Liver (tissue), 9 donors: ENCODE data around the gene MIPEP. TPM values are rescaled to one million over a fixed set of nuclear protein-coding genes. Genes with fewer than 3 reads are reported as not detected.

Source experiments
- DNase-seq: peaks from one replicate; pipeline ENCODE4 v3.0.0-alpha.2; 2017; ENCODE audit warnings: low spot score
- H3K27ac ChIP-seq, 2 donors: one replicate each; pipeline ENCODE4 v1.7.0; 2013; ENCODE audit warnings: inconsistent platforms in 2 of 2, low read length in 2 of 2, control low read depth in 1 of 2, low read depth in 1 of 2, mild to moderate bottlenecking in 1 of 2
- H3K27me3 ChIP-seq, 4 donors: one replicate each; pipeline versions ENCODE4 v1.6.1 to v1.7.0; 2013; ENCODE audit warnings: low read length in 3 of 4, inconsistent platforms in 1 of 4, mild to moderate bottlenecking in 1 of 4, moderate library complexity in 1 of 4; ENCODE audit not compliant: control insufficient read depth in 4 of 4, insufficient read depth in 4 of 4
- H3K36me3 ChIP-seq, 4 donors: one replicate each; pipeline versions ENCODE4 v1.6.1 to v1.7.0; 2013; ENCODE audit warnings: low read length in 3 of 4, mild to moderate bottlenecking in 3 of 4, low read depth in 1 of 4, moderate library complexity in 1 of 4; ENCODE audit not compliant: control insufficient read depth in 4 of 4, insufficient read depth in 3 of 4
- H3K4me1 ChIP-seq, 4 donors: one replicate each; pipeline versions ENCODE4 v1.6.1 to v1.7.0; 2013; ENCODE audit warnings: low read length in 3 of 4, mild to moderate bottlenecking in 3 of 4, moderate library complexity in 1 of 4; ENCODE audit not compliant: control insufficient read depth in 4 of 4, insufficient read depth in 4 of 4
- H3K4me3 ChIP-seq, 3 donors: one replicate each; pipeline versions ENCODE4 v1.6.1 to v1.7.0; 2013; ENCODE audit warnings: low read length in 3 of 3, control low read depth in 1 of 3, low read depth in 1 of 3, mild to moderate bottlenecking in 1 of 3
- H3K9ac ChIP-seq, 2 donors: one replicate each; pipeline ENCODE4 v1.7.0; 2013; ENCODE audit warnings: low read length in 2 of 2, mild to moderate bottlenecking in 2 of 2, moderate library complexity in 2 of 2, control low read depth in 1 of 2, low read depth in 1 of 2
- H3K9me3 ChIP-seq, 4 donors: one replicate each; pipeline versions ENCODE4 v1.6.1 to v1.7.0; 2013; ENCODE audit warnings: low read length in 3 of 4; ENCODE audit not compliant: control insufficient read depth in 4 of 4
- CTCF ChIP-seq: fragments of 150-350 bp; IDR thresholded peaks from 2 replicates; pipeline ENCODE4 v1.5.1; 2017; ENCODE audit warnings: improper control_type of control experiment, low read depth, low read length; ENCODE audit not compliant: missing input control
- FOXA1 ChIP-seq: IDR thresholded peaks from 2 replicates; pipeline ENCODE4 v1.6.1; 2016; ENCODE audit warnings: antibody characterized with exemption
- FOXA2 ChIP-seq: IDR thresholded peaks from 2 replicates; pipeline ENCODE4 v1.6.1; 2016; ENCODE audit warnings: antibody characterized with exemption
- GABPA ChIP-seq, 2 donors: IDR thresholded peaks in 1 of 2; conservative IDR thresholded peaks in 1 of 2; 2 replicates each; pipeline ENCODE4 v1.6.1; 2016; ENCODE audit warnings: antibody characterized with exemption in 2 of 2, mild to moderate bottlenecking in 1 of 2, moderate library complexity in 1 of 2
- HNF4A ChIP-seq, 2 donors: conservative IDR thresholded peaks; 2 replicates each; pipeline ENCODE4 v1.6.1; 2016; ENCODE audit warnings: antibody characterized with exemption in 2 of 2, mild to moderate bottlenecking in 2 of 2
- HNF4G ChIP-seq: IDR thresholded peaks from 2 replicates; pipeline ENCODE4 v1.6.1; 2016; ENCODE audit warnings: antibody characterized with exemption
- JUND ChIP-seq, 2 donors: IDR thresholded peaks; 2 replicates each; pipeline ENCODE4 v1.6.1; 2016; ENCODE audit warnings: antibody characterized with exemption in 2 of 2
- NR2F2 ChIP-seq: IDR thresholded peaks from 2 replicates; pipeline ENCODE4 v1.6.1; 2016; ENCODE audit warnings: antibody characterized with exemption
- RAD21 ChIP-seq, 2 donors: IDR thresholded peaks; 2 replicates each; pipeline ENCODE4 v1.6.1; 2016; ENCODE audit warnings: antibody characterized with exemption in 2 of 2, mild to moderate bottlenecking in 2 of 2
- REST ChIP-seq: IDR thresholded peaks from 2 replicates; pipeline ENCODE4 v1.6.1; 2016; ENCODE audit warnings: antibody characterized with exemption, mild to moderate bottlenecking
- RXRA ChIP-seq, 2 donors: IDR thresholded peaks; 2 replicates each; pipeline ENCODE4 v1.6.1; 2017 to 2018; ENCODE audit warnings: antibody characterized with exemption in 2 of 2, mild to moderate bottlenecking in 1 of 2
- SP1 ChIP-seq: IDR thresholded peaks from 2 replicates; pipeline ENCODE4 v1.6.1; 2018; ENCODE audit warnings: antibody characterized with exemption, mild to moderate bottlenecking
- TAF1 ChIP-seq: conservative IDR thresholded peaks from 2 replicates; pipeline ENCODE4 v1.6.1; 2016; ENCODE audit warnings: antibody characterized with exemption, mild to moderate bottlenecking
- YY1 ChIP-seq: IDR thresholded peaks from 2 replicates; pipeline ENCODE4 v1.6.1; 2016; ENCODE audit warnings: antibody characterized with exemption, mild to moderate bottlenecking
- WGBS: extraction: QIAGEN DNeasy Blood & Tissue Kit; methylation state at CpG from one replicate; pipeline ENCODE4 v1.1.7; 2013; 5-methylcytosine and 5-hydroxymethylcytosine counted together
- polyA plus RNA-seq, 2 donors: library from polyadenylated mRNA; stranded (reverse) in 1 of 2; unstranded in 1 of 2; fragments of 200-250 nt in 1 of 2; fragments of >200 nt in 1 of 2; fragmentation: Nextera tagmentation in 1 of 2; extraction: Ambion mirVana in 1 of 2; gene quantifications; one replicate each; pipeline versions ENCODE4 v1.2.1 to v1.2.3, GENCODE V29; 2013 to 2015
- total RNA-seq, 2 donors: library from RNA; depleted of rRNA; stranded (reverse); fragments of >200 nt; gene quantifications; one replicate each; pipeline ENCODE4 v1.2.3, GENCODE V29; 2014
- TF ChIP-seq, protein P1 (sequence below): IDR thresholded peaks from 2 replicates; pipeline ENCODE4 v1.6.1; 2016; ENCODE audit warnings: antibody characterized with exemption
- TF ChIP-seq, protein P2 (sequence below): IDR thresholded peaks from 2 replicates; pipeline ENCODE4 v1.6.1; 2016; ENCODE audit warnings: antibody characterized with exemption
- donor health status: healthy.
- donor health status: healthy.
- donor health status: healthy.
- donor health status: healthy.
- donor health status: healthy.

The MIPEP gene
- total and polyA plus RNA-seq, 4 donors, result 7.4 to 11.7 (median 10.2) TPM

- no peaks in the 10 kb centered on the region for H3K9me3 ChIP-seq
- H3K36me3 ChIP-seq, result no peaks in the 10 kb centered on the region
- H3K27me3 ChIP-seq, result no peaks in the 10 kb centered on the region
- H3K4me3 ChIP-seq, result no peak overlapping the region
- no peaks in the 10 kb centered on the region for H3K4me1 ChIP-seq
- DNase-seq, result no peak
- TF ChIP-seq FOXA2 (no peak), GABPA (IDR thresholded peaks at IDR 0.05 in 1 of 2, conservative IDR thresholded peaks at IDR 0.05 in 1 of 2) (no peak), NR2F2 (no peak), REST (no peak), CTCF (no peak), JUND (IDR thresholded peaks at IDR 0.05) (no peak)
- TF ChIP-seq, protein P1, sequence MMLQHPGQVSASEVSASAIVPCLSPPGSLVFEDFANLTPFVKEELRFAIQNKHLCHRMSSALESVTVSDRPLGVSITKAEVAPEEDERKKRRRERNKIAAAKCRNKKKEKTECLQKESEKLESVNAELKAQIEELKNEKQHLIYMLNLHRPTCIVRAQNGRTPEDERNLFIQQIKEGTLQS, result no peak
- no peak overlapping the region for H3K9ac ChIP-seq
- whole genome bisulfite sequencing, result 93% methylated on average over 1 of the region's 1 CpG
- no peak overlapping the region for H3K27ac ChIP-seq
These were observed 89.3 kb downstream of the MIPEP start for GRCh38 chr13:23799945-23800344.

GRCh38 chr13:23797276-23797903 lies 91.8 kb downstream of the MIPEP start:
- no peak for TF ChIP-seq FOXA2
- no peak for TF ChIP-seq YY1
- no peak for TF ChIP-seq HNF4A (conservative IDR thresholded peaks at IDR 0.05)
- TF ChIP-seq HNF4G, result no peak
- TF ChIP-seq, protein P2, sequence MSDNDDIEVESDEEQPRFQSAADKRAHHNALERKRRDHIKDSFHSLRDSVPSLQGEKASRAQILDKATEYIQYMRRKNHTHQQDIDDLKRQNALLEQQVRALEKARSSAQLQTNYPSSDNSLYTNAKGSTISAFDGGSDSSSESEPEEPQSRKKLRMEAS, result no peak
- no peak for TF ChIP-seq JUND (IDR thresholded peaks at IDR 0.05)
- no peak for TF ChIP-seq FOXA1
- TF ChIP-seq TAF1, result no peak
- TF ChIP-seq CTCF, result no peak
- TF ChIP-seq RAD21 (IDR thresholded peaks at IDR 0.05), result no peak
- no peak for TF ChIP-seq GABPA (IDR thresholded peaks at IDR 0.05 in 1 of 2, conservative IDR thresholded peaks at IDR 0.05 in 1 of 2)
- no peak for TF ChIP-seq NR2F2
- TF ChIP-seq RXRA (IDR thresholded peaks at IDR 0.05), result no peak
- no peak for TF ChIP-seq SP1
- DNase-seq, result no peak
- H3K4me3 ChIP-seq, result no peak overlapping the region
- WGBS, result 96% methylated on average over 5 of the region's 5 CpGs
- no peak overlapping the region for H3K9ac ChIP-seq
- H3K9me3 ChIP-seq, result no peaks in the 10 kb centered on the region
- no peaks in the 10 kb centered on the region for H3K27me3 ChIP-seq
- H3K27ac ChIP-seq, result no peak overlapping the region
- H3K36me3 ChIP-seq, result no peaks in the 10 kb centered on the region
- no peaks in the 10 kb centered on the region for H3K4me1 ChIP-seq
